Measurements from ENCODE around the gene SERPIND1.

Gene SERPIND1

DNA sequence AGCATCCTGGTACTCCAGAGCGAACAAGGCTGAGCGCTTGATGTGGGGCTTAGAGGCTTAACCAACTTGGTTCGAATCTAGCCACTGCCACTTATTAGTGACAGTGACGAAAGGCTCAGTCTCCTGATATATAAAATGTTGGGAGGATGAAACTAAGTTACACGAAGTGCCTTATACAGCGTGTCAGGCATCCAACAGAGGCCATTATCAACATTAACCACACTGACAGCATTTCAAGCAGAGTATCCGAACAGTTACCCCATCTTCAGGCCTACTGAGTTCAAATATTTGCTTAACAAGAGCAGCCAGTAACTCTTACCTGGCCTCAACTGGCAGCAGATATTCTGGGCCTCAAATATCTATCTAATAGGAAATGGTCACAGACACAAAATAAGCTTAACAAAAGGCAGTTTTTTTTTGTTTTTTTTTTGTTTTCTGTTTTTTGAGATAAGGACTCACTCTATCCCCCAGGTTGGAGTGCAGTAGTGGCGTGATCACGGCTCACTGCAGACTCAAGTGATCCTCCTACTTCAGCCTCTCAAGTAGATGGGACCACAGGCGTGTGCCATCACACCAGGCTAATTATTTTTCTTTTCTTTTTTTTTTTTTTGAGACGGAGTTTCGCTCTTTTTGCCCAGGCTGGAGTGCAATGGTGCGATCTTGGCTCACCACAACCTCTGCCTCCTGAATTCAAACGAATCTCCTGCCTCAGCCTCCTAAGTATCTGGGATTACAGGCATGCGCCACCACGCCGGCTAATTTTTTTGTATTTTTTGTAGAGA, 2.9 kb downstream of the SERPIND1 start:
- DNase-seq, result no peak

DNA sequence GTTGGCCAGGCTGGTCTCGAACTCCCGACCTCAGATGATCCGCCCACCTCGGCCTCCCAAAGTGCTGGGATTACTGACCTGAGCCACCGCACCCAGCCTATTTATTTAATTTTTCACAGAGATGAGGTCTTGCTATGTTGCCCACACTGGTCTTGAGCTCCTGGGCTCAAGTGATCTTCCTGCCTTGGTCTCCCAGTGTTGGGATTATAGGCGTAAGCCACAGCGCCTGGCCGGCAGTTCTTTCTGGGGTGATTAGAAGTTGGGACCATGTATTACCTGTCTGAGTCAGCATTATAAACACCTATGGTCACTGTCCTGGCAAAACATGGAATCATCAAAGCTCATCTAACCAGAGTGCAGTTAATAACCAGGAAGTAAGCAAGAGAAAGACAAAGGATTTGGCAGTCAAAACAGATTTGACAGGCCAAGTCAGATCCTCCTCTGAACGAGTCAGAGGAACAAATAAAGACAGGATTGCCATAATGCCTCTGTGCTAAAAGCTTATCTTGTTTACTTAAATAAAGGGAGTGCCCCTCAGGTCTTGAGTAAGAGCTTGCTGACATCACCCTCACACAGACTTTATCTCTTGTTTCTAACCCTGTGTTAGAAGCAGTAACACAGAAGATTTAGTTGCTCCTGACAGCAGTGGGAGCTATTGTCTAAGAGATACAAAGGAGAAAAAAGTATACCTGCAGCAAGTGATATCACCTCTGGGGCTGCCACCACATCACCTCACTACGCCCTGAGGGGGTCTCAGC, 3.7 kb downstream of the SERPIND1 start:
- no peak for DNase-seq

DNA sequence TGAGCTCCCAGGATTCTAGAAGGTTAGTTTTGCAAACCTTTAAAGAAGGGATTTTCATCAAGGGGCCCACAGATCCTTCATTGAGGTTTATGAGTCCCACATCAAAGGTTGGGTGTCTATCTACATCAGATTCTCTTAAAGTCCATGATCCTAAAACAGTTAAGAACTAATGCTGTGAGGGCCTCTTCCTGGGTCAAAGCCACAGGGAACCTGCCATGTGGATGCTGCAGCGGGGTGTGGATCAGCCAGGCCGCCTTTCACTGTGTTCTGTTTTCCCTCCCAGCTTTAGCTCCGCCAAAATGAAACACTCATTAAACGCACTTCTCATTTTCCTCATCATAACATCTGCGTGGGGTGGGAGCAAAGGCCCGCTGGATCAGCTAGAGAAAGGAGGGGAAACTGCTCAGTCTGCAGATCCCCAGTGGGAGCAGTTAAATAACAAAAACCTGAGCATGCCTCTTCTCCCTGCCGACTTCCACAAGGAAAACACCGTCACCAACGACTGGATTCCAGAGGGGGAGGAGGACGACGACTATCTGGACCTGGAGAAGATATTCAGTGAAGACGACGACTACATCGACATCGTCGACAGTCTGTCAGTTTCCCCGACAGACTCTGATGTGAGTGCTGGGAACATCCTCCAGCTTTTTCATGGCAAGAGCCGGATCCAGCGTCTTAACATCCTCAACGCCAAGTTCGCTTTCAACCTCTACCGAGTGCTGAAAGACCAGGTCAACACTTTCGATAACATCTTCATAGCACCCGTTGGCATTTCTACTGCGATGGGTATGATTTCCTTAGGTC, 5.3 kb downstream of the SERPIND1 start:
- DNase-seq, result no peak

DNA sequence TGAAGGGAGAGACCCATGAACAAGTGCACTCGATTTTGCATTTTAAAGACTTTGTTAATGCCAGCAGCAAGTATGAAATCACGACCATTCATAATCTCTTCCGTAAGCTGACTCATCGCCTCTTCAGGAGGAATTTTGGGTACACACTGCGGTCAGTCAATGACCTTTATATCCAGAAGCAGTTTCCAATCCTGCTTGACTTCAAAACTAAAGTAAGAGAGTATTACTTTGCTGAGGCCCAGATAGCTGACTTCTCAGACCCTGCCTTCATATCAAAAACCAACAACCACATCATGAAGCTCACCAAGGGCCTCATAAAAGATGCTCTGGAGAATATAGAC, 5.9 kb downstream of the SERPIND1 start:
- no peak for DNase-seq

- no peak for DNase-seq
Measured at GRCh38 chr22:20781272-20781990, 7.5 kb downstream of the SERPIND1 start.

DNA sequence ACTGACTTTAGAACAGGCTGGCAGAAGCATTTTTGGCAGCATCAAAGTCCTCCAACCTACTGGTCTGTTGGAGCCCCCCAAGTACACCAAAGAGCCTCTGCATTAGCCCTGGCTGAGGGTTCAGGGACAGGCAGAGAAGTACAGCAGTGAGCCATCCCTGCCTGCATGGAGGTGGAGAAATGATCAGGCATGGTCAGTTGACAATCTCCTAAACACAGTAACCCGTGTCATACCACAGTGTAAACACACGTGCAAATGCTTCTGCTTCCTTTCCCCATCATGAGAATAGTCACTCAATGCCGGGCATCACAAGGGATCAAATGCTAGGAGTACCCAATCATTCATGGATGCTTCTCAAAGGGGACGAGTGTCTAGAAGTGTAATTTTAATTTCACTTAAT, 8.2 kb downstream of the SERPIND1 start:
- DNase-seq, result no peak

GRCh38 chr22:20782596-20783299, 8.8 kb downstream of the SERPIND1 start:
- DNase-seq, result no peak

DNA sequence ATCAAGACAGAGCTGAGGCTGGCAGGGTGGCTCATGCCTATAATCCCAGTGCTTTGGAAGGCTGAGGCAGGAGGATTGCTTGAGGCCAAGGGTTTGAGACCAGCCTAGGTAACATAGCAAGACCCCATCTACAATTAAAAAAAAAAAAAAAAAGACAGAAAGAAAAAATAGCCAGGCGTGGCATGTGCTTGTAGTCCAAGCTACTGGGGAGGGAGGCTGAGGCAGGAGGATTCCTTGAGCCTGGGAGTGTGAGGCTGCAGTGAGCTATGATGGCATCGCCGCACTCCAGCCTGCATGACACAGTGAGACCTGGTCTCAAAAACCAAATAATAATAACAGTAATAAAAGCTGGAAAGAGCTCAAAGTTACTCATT, 9.4 kb downstream of the SERPIND1 start:
- DNase-seq, result no peak

GRCh38 chr22:20783844-20784723, 10.2 kb downstream of the SERPIND1 start:
- no peak for DNase-seq

- no peak for DNase-seq
Measured at GRCh38 chr22:20785415-20785814, 11.5 kb downstream of the SERPIND1 start.

- no peak for DNase-seq
Measured at GRCh38 chr22:20786048-20786447, 12.1 kb downstream of the SERPIND1 start.

- no peak for DNase-seq
Measured at GRCh38 chr22:20786536-20786979, 12.6 kb downstream of the SERPIND1 start.

DNA sequence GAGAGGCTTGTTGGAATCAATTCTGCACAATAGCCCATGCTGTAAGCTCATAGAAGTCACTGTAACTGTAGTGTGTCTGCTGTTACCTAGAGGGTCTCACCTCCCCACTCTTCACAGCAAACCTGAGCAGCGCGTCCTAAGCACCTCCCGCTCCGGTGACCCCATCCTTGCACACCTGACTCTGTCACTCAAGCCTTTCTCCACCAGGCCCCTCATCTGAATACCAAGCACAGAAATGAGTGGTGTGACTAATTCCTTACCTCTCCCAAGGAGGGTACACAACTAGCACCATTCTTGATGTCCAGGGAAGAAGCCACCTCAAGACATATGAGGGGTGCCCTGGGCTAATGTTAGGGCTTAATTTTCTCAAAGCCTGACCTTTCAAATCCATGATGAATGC, 13.3 kb downstream of the SERPIND1 start:
- DNase-seq, result no peak

- no peak for DNase-seq
Measured at GRCh38 chr22:20787746-20788626, 14.1 kb downstream of the SERPIND1 start.

- DNase-seq, result no peak
Measured at GRCh38 chr22:20788627-20789344, 14.9 kb downstream of the SERPIND1 start.

GRCh38 chr22:20792221-20792965, 18.5 kb downstream of the SERPIND1 start:
- no peak for DNase-seq

DNA sequence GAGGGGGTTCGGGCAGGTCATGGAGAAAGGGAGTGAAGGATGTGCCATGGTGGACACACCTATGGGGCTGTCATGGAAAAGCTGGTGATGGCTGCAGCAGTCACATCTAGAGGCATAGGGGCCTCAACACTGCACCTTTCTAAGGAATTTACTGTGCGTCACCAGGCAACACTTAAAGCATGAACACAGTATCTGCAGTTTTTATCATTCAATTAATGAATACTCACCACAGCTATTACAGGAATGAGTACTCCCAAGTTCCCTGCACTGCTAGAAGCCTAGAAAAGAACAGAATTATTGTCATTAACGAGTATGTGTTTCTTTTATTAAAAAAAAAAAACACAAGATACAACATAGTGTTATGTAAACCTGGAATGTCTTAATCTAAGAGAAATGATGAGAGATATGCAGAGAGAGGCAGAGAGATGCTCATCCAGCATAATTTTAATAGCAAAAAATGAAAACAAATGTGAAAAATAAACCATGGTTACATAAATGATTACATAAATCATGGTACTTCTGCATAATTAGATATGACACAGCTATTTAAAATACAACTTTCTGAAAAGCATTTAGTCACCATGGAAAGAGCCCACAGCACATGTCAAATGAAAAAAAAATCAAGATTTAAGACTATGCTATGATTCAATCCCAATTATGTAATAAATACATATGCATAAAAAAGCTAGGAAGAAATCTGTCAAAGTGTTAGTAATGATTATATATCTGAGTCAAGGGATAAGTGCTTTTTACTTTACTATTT, 19.2 kb downstream of the SERPIND1 start:
- DNase-seq, result no peak

Measured in right forelimb (tissue), 1 donor.